Measurements from ENCODE around the gene TBC1D22A.

Gene TBC1D22A

GRCh38 chr22:47005506-47006408 is 243.3 kb downstream of the TBC1D22A start:
- H3K4me3 ChIP-seq (ENCODE audit: low read length): no peak overlapping the region
- no peak for DNase-seq (ENCODE audit: low read depth)
- no peak for TF ChIP-seq CTCF (IDR thresholded peaks at IDR 0.05; ENCODE audit: insufficient read depth, low read depth, low read length, missing control alignments)

- DNase-seq (ENCODE audit: low read depth): no peak
- TF ChIP-seq CTCF (IDR thresholded peaks at IDR 0.05; ENCODE audit: insufficient read depth, low read depth, low read length, missing control alignments): no peak
- H3K4me3 ChIP-seq (ENCODE audit: low read length): no peak overlapping the region
Observed at GRCh38 chr22:47006433-47006832, 244.0 kb downstream of the TBC1D22A start.

GRCh38 chr22:47006869-47007268 is 244.4 kb downstream of the TBC1D22A start:
- no peak for DNase-seq (ENCODE audit: low read depth)
- no peak overlapping the region for H3K4me3 ChIP-seq (ENCODE audit: low read length)

GRCh38 chr22:47007496-47007895 is 245.0 kb downstream of the TBC1D22A start:
- no peak overlapping the region for H3K4me3 ChIP-seq (ENCODE audit: low read length)
- TF ChIP-seq CTCF (IDR thresholded peaks at IDR 0.05; ENCODE audit: insufficient read depth, low read depth, low read length, missing control alignments): no peak
- no peak for DNase-seq (ENCODE audit: low read depth)

More at GRCh38 chr22:47006869-47007268, 244.4 kb downstream of the TBC1D22A start:
- TF ChIP-seq CTCF (IDR thresholded peaks at IDR 0.05; ENCODE audit: insufficient read depth, low read depth, low read length, missing control alignments): no peak

- H3K4me3 ChIP-seq (ENCODE audit: low read length): no peak overlapping the region
- no peak for DNase-seq (ENCODE audit: low read depth)
- no peak for TF ChIP-seq CTCF (IDR thresholded peaks at IDR 0.05; ENCODE audit: insufficient read depth, low read depth, low read length, missing control alignments)
Observed at GRCh38 chr22:47008208-47008885, 245.9 kb downstream of the TBC1D22A start.

GRCh38 chr22:47009304-47010101 is 247.1 kb downstream of the TBC1D22A start:
- H3K4me3 ChIP-seq (ENCODE audit: low read length): no peak overlapping the region
- no peak for DNase-seq (ENCODE audit: low read depth)
- no peak for TF ChIP-seq CTCF (IDR thresholded peaks at IDR 0.05; ENCODE audit: insufficient read depth, low read depth, low read length, missing control alignments)

Measured in epithelial cell of esophagus (primary cell).